CD4-positive, alpha-beta T cell treated with Interleukin-4 for 1 hour (primary cell): ENCODE measurements around the gene POGK.

Experiments used
- DNase-seq, 2 donors: peaks; one replicate each; pipeline ENCODE4 v3.0.0-alpha.2; 2020 to 2022

Gene POGK

GRCh38 chr1:166905136-166905535, 65.9 kb downstream of the POGK start:
- DNase-seq: no peak

GRCh38 chr1:166905900-166906299, 66.6 kb downstream of the POGK start:
- no peak for DNase-seq
